Right lobe of liver (tissue), 6 donors: ENCODE results near the gene RCBTB1. TPM values are rescaled to one million over a fixed set of nuclear protein-coding genes. Genes with fewer than 3 reads are reported as not detected.

ENCODE experiments used
- ATAC-seq, 4 donors: fragments of 200-7000 bp; cut with Tn5 transposase; one replicate each; pipeline ENCODE4 v1.9.1; 2020; ENCODE audit warnings: mild to moderate bottlenecking in 4 of 4, moderate library complexity in 4 of 4
- DNase-seq, 3 donors: peaks; one replicate each; pipeline ENCODE4 v3.0.0-alpha.2; 2020
- H3K27ac ChIP-seq, 3 donors: fragments of 200-600 bp; one replicate each; pipeline ENCODE4 v1.8.0; 2022
- H3K27me3 ChIP-seq, 2 donors: fragments of 200-600 bp; one replicate each; pipeline ENCODE4 v1.8.0; 2022
- H3K36me3 ChIP-seq, 4 donors: fragments of 200-600 bp; sonication (generic) in 1 of 4; one replicate each; pipeline versions ENCODE4 v1.5.1 to v1.8.0; 2017 to 2022; ENCODE audit warnings: control low read depth in 1 of 4
- H3K4me1 ChIP-seq, 4 donors: fragments of 200-600 bp; sonication (generic) in 1 of 4; one replicate each; pipeline versions ENCODE4 v1.5.1 to v1.8.0; 2017 to 2022; ENCODE audit warnings: control low read depth in 1 of 4
- H3K4me3 ChIP-seq, 3 donors: fragments of 200-600 bp; one replicate each; pipeline ENCODE4 v1.8.0; 2022
- H3K9me3 ChIP-seq, 4 donors: fragments of 200-600 bp; sonication (generic) in 1 of 4; one replicate each; pipeline versions ENCODE4 v1.5.1 to v1.8.0; 2017 to 2022; ENCODE audit warnings: control low read depth in 1 of 4
- CTCF ChIP-seq, 4 donors: fragments of 200-600 bp in 3 of 4; fragments of 450-650 bp in 1 of 4; IDR thresholded peaks; one replicate each; pipeline versions ENCODE4 v1.5.1 to v1.8.0; 2016 to 2022; ENCODE audit warnings: antibody characterized with exemption in 4 of 4, mild to moderate bottlenecking in 2 of 4
- POLR2A ChIP-seq: fragments of 450-650 bp; IDR thresholded peaks from one replicate; pipeline ENCODE4 v1.6.1; 2017; ENCODE audit warnings: antibody characterized with exemption, mild to moderate bottlenecking
- WGBS: methylation state at CpG from one replicate; pipeline ENCODE4 v1.1.6; 2018; ENCODE audit warnings: low coverage, low lambda C conversion rate; ENCODE audit not compliant: insufficient coverage; ENCODE audit errors: missing lambda C conversion rate; 5-methylcytosine and 5-hydroxymethylcytosine counted together
- intact Hi-C, 2 donors: fragments of 100-400 bp; cut with DNase I; formaldehyde crosslinking; loops; one replicate each; pipeline versions ENCODE4 v1.11.2 to v1.14.1; 2022
- total RNA-seq, 6 experiments: library from RNA; depleted of rRNA in 2 of 6; stranded (reverse); fragments of >200 nt in 2 of 6; fragmentation: NEBNext Ultra II Directional in 3 of 6; extraction: Animal tissue kit (Norgen Biotek cat#: 25700) in 3 of 6; gene quantifications; one replicate each; pipeline versions ENCODE4 v1.1.0 to v1.2.4, GENCODE V29; 2016 to 2023
- donor health status: DM: no; HTN: yes; CAD: no.
- donor health status: DM: no; HTN: no; CAD: no.
- donor health status: DM: no; HTN: no; CAD: no.
- donor health status: DM: no; HTN: yes; CAD: no.
- donor health status: DM: no; HTN: yes; CAD: no.

Gene RCBTB1
- total RNA-seq, 6 experiments from 2014 or later: 5.8 to 9.5 (median 7.3) TPM

- WGBS: 98% methylated on average over 5 of the region's 5 CpGs
- ATAC-seq (no peak), DNase-seq (no peak)
- Histone ChIP-seq H3K9me3 (no peaks in the 10 kb centered on the region), H3K4me3 (no peak overlapping the region), H3K4me1 (no peaks in the 10 kb centered on the region), H3K27ac (no peak overlapping the region), H3K36me3 (peaks cover 0 to 11% (median 0%) of the 10 kb centered on the region in 4 donors), H3K27me3 (no peaks in the 10 kb centered on the region)
- TF ChIP-seq POLR2A (no peak), CTCF (IDR thresholded peaks at IDR 0.05) (no peak)
- intact Hi-C loops: no loop called here
Observed at GRCh38 chr13:49524740-49525501, 60.4 kb downstream of the RCBTB1 start.

GRCh38 chr13:49521224-49521623 is 64.1 kb downstream of the RCBTB1 start:
- ATAC-seq: no peak
- Histone ChIP-seq H3K4me3 (no peak overlapping the region), H3K27me3 (no peaks in the 10 kb centered on the region), H3K4me1 (no peaks in the 10 kb centered on the region), H3K27ac (no peak overlapping the region), H3K9me3 (no peaks in the 10 kb centered on the region), H3K36me3 (peaks cover 0 to 13% (median 2%) of the 10 kb centered on the region in 4 donors)
- 80% methylated on average over 4 of the region's 4 CpGs for WGBS
- TF ChIP-seq CTCF (IDR thresholded peaks at IDR 0.05) (no peak), POLR2A (no peak)
- no peak for DNase-seq
- intact Hi-C loops: no loop called here

GRCh38 chr13:49517461-49517860 is 67.9 kb downstream of the RCBTB1 start:
- Histone ChIP-seq H3K36me3 (peaks cover 0 to 21% (median 10%) of the 10 kb centered on the region in 4 donors), H3K9me3 (no peaks in the 10 kb centered on the region), H3K27me3 (no peaks in the 10 kb centered on the region), H3K4me1 (no peaks in the 10 kb centered on the region), H3K27ac (no peak overlapping the region), H3K4me3 (no peak overlapping the region)
- intact Hi-C loops: no loop called here
- ATAC-seq (peak; percentile 54 to 69 (median 62)), DNase-seq (no peak)
- TF ChIP-seq POLR2A: no peak
- TF ChIP-seq CTCF (IDR thresholded peaks at IDR 0.05): peak in 3 of 4 donors; percentile 24 to 39 (median 36)
- 82% methylated on average over 6 of the region's 6 CpGs for WGBS

GRCh38 chr13:49516467-49516866 is 68.9 kb downstream of the RCBTB1 start:
- H3K27ac ChIP-seq: no peak overlapping the region
- H3K9me3 ChIP-seq: no peaks in the 10 kb centered on the region
- no peak for DNase-seq
- no peak overlapping the region for H3K4me3 ChIP-seq
- H3K36me3 ChIP-seq: peaks cover 0 to 21% (median 8%) of the 10 kb centered on the region in 4 donors
- TF ChIP-seq POLR2A (no peak), CTCF (IDR thresholded peaks at IDR 0.05) (no peak)
- intact Hi-C loops: no loop called here
- WGBS: 79% methylated on average over 5 of the region's 5 CpGs
- H3K27me3 ChIP-seq: no peaks in the 10 kb centered on the region
- H3K4me1 ChIP-seq: no peaks in the 10 kb centered on the region
- ATAC-seq: peak in 1 of 4 donors; percentile 22
